HG03378 (cell line): ENCODE data around the gene NEURL1.
"Not testable (repeated sequence)": the region's sequence is repeated elsewhere in the genome, so short reads cannot be mapped to it uniquely, and the experiment has no call there.

ENCODE experiments used
- ATAC-seq: cut with Tn5 transposase; IDR thresholded peaks from one replicate; pipeline ENCODE4 v1.9.1; 2021; ENCODE audit warnings: mild to moderate bottlenecking, moderate library complexity; ENCODE audit not compliant: unreplicated experiment

Gene NEURL1

DNA sequence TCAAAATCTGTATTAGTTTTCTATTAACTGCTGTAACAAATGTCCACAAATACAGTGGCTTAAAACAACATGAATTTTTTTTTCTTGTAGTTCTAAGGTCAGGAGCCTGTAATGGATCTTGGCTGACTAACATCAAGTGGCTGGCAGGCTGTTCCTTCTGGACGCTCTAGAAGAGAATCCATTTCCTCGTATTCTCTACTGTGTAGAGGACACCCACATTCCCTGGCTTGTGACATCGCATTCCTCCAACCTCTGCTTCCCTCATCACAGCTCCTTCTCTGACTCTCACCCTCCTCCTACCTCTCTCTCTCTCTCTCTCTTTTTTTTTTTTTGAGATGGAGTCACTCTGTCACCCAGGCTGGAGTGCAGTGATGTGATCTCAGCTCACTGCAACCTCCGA lies 30.0 kb upstream of the NEURL1 start:
- no peak for ATAC-seq

DNA sequence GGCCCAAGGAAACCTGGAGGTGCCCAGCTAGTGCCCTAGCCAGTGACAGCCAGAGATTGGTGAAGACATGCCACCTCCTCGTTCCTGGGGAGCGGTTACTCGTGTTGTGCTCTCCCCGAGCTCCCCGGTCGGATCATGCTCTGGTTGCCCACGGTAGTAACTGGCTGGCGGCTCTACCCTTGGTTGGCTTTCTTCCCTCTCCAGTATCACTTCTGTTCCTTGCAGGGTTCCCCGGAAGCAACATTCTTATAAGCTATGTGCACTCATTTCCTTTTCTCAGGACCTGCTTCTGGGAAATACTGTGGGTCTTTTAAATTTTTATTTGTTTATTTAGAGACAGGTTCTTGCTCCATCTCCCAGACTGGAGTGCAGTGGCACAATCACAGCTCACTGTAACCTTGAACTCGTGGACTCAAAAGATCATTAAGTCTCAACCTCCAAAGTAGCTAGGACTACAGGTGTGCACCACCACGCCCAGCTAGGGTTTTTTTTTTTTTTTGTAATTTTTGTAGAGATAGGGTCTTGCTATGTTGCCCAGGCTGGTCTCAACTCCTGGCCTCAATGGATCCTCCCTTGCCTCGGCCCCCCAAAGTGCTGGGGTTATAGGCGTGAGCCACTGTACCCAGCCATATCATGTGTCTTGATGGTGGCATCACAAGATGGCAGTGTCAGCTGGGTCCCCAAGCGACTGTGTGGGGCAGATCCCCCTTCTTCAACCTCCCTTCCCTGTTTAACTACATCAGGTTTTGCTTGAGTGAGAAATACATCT lies 27.9 kb upstream of the NEURL1 start:
- no peak for ATAC-seq

DNA sequence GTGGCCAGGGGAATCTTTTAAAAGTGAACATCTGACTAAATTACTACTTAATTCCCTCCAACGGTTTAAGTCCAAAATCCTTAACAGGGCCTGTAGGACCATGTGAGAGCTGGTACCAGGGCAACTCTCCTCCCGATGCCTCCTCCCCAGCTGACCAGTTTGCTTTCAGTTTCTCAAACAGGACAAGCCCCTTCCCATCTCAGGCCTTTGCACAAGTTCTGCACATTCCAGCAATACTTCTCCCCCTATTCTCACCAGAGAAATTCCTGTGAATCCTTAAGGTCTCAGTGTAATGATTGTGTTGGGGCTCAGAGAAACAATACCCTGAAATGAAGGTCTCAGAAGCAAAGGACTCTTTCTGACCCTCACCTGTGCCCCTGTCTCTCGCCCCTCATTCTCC lies 26.8 kb upstream of the NEURL1 start:
- no peak for ATAC-seq

DNA sequence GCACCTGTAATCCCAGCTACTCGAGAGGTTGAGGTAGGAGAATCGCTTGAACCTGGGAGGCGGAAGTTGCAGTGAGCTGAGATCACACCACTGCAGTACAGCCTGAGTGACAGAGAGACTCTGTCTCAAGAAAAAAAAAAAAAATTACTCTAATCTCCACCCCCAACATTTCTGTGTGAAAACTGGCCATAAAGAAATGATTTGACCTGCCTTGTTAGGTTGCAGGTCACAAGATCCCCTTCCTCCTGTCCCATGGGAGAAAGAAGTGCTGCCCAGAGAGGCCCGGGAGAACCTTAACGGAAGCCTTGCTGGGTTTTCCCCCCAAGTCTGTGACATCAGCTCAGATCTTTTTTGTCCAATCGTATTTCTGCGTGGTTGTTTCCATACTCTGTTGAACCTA lies 26.1 kb upstream of the NEURL1 start:
- peak; percentile 32 for ATAC-seq

DNA sequence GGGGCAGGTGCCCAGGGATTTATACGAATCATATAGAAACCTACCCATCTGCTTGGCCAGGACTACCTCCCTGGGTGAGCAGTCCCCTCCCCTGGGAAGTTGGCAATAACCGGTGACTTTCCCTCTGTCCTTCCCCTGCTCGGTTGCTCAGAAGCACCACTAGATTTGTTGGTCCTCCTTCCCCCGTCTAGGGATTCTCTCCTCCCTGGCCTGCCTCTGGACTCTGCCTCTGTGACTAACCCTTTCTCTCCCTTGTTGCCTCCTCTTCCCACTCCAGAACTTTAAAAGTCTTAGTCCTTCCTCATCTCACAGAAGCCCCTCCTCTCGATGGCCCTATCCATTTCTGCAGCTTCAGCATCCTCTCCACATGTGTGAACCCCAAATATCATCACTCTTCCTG lies 24.3 kb upstream of the NEURL1 start:
- no peak for ATAC-seq

DNA sequence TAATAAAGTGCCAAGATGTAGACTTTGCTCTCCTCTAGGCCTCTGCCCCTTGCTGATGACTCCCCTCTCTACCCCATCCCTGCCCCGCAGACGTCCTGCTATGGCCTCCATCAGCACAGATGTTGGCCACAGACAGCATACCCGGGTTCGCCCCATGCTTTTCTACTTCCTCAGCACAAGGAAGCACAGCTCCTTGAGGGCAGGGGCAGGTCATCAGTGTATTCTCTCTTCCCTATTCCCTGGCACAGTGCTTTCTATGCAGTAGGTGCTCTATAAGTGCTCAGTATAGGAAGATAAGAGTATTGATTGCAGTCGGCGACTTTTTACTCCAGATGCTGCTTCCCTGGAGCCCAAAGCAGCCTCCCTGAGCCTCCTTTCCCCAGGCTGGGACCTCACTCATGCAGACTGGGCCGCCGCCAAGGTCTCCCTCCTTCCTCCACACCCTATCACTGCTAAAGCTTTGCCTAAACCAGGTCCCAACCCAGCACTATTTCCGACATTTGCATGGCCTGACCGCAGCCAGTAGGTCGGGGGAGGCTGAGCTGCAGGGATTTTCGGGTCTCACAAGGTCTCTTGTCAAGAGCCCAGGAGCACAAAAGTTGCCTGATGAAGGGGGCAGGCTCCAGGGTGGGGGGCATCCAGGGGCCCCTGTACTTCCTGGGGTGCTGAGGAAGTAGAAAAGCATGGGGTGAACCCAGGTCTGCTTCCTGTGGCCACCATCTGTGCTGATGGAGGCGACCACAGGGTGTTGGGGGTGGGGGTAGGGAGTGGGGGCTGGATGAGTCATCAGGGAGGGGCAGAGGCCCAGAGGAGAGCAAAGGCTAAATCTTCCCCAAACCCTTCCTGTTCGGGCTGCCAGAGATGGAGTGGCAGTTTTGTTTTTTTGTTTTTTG lies 22.5 kb upstream of the NEURL1 start:
- peak; percentile 59 for ATAC-seq

DNA sequence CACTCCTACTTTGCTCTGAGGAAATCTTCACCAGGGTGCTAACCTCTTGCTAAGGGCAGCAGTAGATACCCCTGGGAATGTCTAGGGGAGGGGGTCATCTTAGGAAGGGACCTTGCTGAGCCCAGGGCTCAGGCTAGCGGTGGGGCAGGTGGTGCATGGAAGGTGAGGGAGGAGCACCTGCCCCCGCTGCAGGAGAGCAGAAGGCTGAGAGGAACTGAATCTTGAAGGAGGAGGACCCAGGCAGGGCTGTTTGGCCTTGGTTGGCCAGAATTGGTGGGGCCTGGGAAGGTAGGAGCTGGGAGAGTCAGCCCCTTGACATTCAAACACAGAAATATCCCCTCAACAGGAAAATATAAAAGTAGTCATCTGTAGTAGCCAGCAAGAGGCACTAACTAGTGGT lies 21.5 kb upstream of the NEURL1 start:
- ATAC-seq = peak; percentile 29

DNA sequence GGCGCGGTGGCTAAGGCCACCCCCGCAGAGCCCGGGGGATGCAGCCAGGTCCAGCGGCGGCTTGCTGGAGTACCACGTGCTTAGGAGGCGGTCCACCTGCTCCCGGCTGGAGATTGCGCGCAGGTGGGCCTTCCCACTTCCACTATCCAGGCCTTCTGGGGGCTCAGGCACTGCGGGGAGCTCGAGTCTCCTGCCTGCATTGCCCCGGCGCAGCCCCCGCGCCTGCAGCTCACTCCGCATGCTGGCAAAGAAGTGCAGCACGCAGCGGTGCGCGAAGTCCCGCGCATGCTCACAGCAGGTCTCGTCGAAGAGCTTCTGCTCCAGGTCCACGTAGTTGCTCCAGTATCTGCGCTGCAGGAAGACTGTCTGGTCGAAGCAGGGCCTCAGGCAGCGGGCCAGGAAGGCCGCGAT lies 20.2 kb upstream of the NEURL1 start:
- no peak for ATAC-seq

DNA sequence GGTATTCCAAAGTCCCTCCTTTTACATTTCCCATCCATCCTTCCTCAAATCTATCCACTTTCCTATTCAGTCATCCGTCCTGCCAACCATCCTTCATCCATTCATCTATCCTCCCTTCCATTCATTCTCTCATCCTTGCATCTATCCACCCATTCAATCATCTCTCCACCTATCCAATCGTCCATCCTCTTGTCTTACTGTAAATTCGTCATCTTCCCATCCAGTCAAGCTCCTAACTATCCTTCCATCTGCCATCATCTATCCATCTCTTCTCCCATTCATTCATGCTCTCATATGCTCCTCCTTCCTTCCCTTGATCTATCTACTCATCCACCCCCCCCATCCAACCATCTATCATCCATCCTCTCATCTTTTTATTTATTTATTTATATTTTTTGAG lies 19.4 kb upstream of the NEURL1 start:
- ATAC-seq = no peak

DNA sequence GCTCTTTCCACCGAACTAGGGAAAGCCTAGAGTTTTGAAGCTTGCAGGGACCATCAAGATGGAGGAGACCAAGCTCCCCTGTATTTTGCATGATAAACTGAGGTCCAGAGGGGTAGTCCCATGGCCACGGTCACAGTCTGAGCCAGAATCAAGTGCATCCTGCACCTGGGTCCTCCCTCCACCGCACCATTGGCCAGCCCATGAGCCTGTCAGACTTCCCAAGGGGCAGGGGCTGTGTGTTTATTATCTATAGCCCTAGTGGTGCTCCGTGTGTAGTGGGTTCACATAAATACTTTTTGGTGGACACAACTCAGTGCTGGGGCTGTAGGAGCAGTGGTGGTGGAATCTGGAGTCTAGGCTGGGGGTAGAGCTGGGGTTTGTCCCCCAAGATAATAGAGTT lies 18.1 kb upstream of the NEURL1 start:
- no peak for ATAC-seq

DNA sequence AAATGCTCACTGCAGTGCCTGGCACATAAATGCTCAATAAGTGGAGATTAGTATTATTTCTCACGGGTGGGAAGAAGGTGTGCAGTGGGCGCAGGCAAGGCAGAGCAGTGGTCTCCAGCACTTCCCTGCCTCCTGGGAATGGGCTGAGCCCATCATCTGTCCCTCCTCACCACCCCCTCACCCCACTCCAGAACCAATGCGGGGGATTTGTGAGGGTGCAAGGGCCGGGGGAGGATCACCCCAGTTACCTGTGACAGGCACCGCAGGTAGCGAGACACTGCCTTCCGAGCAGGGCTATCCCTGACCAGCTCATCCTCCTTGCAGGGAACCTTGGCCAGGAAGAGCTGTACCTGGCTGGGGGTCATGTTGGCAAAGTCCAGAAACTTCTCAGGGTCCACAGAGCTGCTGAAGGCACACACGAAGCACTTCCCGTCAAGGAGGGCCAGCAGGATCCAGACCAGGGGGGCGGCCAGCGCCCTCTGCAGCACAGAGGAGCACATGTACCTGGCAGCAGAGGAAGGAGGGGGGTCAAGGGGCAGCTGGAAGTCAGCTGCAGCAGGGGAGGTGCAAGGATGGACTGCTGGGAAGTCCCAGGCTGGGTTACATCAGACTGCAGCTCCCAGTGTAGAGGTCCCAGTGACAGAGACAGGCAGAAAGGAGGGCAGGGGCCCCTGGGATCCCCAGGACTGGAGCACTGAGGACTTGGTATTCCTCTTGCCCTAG lies 17.3 kb upstream of the NEURL1 start:
- ATAC-seq = no peak

DNA sequence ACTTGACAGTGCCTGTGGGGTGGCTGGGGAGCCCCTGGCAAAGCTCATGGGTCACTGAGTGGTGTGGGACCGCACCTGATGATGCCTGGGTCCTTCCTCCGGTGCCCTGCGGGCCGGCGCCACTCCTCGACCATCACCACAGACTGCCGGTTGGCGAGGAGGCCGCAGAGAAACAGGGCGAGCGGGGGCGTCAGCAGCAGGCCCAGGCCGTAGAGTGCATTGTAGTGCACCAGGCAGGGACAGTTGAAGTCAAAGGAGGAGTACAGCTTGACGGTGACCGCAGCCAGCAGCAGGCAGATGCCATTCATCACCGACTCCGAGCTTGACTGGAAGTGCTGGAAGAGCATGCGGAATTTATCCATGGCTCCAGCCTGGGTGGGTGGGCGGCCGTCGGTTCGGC lies 14.8 kb upstream of the NEURL1 start:
- no peak for ATAC-seq

DNA sequence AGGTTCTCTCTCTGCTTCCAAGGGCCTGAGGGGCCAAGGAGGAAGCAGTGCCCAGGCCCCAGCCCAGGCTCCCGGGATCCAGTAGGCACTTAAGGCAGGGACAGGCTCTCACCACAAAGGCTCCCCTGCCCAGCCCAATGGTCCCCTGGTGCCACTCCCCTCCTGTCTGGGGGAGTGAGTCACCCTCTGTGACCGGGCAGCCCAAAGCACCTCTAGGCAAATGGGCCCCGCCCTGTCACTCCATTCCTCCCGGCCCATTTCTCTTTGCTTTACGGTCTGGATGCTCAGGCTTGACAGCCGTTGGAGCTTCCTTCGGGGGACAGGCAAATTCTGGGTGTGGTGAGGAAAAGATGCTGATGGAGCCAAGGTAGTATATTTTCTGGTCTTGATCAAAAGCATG lies 14.4 kb upstream of the NEURL1 start, which contains the start of gene CALHM3:
Gene CALHM3 (minus strand): TSS at position 106 of the 400 bp plus-strand sequence. CDS start 208 bp downstream, outside the sequence.
- no peak for ATAC-seq

DNA sequence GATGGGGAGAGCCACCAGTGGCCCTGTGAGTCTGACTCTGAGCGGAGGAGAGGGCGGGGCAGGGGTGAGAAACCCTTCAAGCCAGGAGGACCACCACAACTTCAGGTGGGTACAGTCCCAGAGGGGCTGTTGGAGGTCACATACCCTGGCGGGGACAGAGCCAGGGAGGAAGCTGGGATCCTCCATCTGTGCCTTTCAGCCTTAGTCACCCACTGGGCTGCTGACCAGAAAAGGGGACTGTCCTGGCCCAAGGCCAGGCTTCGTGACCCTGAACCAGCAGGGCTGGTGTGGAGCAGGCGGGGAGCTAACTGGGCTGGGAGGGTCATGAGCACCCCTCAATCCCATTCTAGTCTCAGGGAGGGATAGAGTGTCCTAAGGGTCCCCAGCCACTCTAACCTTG lies 13.0 kb upstream of the NEURL1 start:
- no peak for ATAC-seq

DNA sequence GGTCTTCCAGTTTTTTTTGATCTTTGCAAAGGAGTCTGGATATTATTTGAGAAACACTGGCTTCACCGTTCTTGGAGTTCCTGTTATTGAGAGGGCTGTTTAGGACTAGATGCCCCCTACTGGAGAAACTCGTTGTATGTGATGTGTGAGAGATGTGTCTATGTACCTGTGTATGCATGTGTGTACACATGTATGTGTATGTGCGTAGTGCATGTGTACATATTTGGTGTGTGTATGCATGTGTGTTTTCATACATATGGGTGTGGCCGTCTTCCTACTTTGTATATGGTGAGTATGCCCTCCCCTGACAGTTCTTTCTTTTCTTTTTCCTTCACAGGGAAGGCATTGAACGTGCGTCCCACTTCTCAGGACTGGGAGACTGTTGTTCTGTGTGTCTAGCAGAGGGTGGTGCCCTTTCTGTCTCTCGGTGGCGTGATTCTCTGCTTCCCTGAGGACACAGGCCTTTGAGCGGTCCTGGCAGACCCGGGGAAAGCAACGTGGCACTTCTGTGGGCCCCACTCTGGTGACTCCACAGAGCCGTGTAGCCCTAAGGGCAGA lies 11.5 kb upstream of the NEURL1 start:
- ATAC-seq = peak; percentile 73

DNA sequence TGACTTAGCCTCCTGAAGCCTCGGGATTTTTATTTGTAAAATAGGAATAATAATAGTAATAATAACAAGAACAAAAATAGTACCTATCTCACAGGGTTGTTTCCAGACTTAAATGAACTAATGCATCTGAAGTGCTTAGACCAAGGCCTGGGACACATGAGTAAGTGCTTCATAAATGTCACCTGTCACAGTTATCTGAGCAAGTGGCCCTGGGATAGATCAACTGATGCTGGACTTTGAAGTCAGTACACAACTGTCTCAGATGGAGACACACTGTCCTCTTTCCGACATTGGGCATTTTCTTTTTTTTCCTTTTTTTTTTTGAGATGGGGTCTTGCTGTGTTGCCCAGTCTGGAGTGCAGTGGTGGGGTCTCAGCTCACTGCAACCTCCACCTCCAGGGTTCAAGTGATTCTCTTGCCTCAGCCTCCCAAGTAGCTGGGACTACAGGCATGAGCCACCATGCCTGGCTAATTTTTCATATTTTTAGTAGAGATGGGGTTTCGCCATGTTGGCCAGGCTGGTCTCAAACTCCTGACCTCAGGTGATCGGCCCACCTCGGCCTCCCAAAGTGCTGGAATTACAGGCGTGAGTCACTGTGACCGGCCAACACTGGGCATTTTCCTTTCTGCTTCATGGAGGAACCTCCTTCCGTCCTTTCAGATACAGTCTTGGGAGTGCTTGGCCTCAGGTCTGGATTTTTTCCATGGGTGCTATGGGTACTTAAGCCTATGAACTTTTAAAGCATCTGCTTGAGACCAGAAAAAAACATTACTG lies 6.7 kb upstream of the NEURL1 start:
- not testable (repeated sequence) for ATAC-seq

DNA sequence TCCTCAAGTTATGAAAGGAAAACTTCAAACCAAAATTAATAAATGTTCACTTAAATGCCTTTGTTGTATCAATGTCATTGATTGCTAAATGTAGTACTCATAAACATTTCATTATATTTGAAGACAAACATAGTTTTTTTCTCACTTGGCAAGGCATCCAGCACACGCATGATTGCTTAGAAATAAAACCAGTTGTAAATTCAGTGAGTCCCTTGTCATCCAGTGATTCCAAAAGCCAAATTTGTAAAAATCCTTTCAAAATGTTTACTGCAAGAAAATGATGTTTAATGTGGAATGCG lies 6.1 kb upstream of the NEURL1 start:
- no peak for ATAC-seq

DNA sequence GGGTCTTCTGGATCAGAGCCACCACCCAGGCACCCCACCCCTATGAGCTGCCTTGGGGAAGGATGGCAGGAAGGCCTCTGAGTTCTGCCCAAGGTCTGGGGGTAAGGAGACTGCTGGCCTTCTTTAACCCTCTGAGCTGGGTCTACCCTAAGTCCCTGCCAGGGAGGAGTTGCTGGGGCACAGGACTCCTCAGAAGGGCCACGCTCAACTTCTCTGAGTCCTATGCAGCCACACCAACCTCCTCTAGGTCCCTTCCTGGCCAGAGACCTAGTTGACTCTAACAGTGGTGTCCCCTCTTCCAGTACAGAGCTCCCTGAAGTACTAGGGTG lies 2.6 kb upstream of the NEURL1 start:
- peak; percentile 16 for ATAC-seq

DNA sequence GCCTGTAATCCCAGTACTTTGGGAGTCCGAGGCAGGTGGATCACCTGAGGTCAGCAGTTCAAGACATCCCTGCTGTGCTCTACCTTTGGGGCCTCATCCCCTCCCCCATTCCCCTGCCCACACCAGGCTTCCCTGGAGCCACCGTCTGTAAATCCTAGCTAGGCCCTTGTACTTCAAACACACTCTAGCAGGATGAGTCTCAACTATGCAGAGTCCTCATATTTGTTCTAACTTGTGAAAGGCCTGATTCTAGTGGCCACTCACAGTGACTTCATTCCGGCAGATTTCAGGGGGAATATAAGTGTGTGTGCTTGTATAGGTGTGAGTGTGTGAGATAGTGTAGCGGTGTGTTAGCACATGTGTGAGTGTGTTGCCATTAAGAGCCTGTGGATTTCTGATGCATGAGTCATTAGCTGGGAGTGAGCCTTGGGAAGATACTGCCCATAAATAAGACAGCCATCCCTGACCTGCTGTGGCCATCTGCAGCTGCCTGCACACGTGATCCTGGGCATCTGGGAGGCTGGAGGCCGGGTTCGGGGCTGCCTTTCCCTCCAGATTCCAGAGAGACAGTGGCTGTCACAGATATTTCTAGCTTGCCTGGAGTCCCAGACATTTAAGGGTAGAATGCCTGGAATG lies 1.7 kb upstream of the NEURL1 start:
- no peak for ATAC-seq

DNA sequence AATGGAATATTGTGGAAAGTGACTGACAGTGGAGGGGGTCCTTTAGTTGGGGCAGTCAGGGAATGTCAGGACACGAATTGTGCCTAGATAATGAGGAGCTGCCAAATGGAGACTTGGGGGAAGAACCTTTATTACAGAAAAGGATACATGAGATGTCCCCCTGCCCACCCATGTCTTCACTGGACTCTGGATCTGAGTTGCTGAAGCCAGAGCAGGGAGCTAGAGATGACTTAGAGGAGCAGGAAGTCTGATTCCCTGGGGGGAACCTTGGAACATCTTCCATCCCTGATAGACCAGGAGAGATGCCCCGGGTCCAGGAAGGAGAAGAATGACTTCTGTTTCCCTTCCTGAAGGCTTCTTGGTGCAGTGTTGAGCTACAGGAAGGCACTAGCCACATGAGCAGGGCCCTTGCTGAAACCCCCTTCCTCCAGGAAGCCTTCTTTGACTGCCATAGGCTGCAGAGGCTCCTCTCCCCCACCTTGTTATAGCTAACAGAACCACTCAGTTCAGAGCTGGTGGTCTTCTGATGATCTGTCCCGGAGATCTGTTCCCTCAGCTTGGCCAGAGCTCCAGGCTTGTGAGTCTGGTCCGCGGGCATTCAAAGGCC lies 747 bp upstream of the NEURL1 start:
- no peak for ATAC-seq
